HL-60 (cell line): ENCODE results near the gene FBXO33.

Source experiments
- DNase-seq, 2 experiments: peaks; one replicate each; pipeline ENCODE4 v3.0.0-alpha.2; 2010 to 2020; ENCODE audit warnings: low read depth in 1 of 2, low spot score in 1 of 2
- H3K27ac ChIP-seq: fragments of 250-450 bp; sonication (Bioruptor Pico); replicated peaks from 2 replicates; pipeline ENCODE4 v1.5.1; 2020; ENCODE audit warnings: mild to moderate bottlenecking, moderate library complexity
- H3K27me3 ChIP-seq: fragments of 250-450 bp; sonication (Bioruptor Pico); 2 replicates; pipeline ENCODE4 v1.5.1; 2021; ENCODE audit warnings: mild to moderate bottlenecking, moderate library complexity; ENCODE audit not compliant: insufficient read depth, poor library complexity, severe bottlenecking
- H3K4me3 ChIP-seq: replicated peaks from 2 replicates; pipeline ENCODE4 v1.5.1; 2011; ENCODE audit warnings: mild to moderate bottlenecking, control low read depth, low read length; ENCODE audit not compliant: insufficient read depth
- GABPA ChIP-seq: IDR thresholded peaks from 2 replicates; pipeline ENCODE4 v1.6.1; 2012; ENCODE audit warnings: low read depth
- POLR2AphosphoS5 ChIP-seq: IDR thresholded peaks from 2 replicates; pipeline ENCODE4 v1.6.1; 2012; ENCODE audit warnings: low read depth
- SPI1 ChIP-seq: IDR thresholded peaks from 2 replicates; pipeline ENCODE4 v1.6.1; 2012; ENCODE audit warnings: low read depth, mild to moderate bottlenecking, borderline replicate concordance
- TF ChIP-seq, protein P1 (sequence below): IDR thresholded peaks from 2 replicates; pipeline ENCODE4 v1.6.1; 2012; ENCODE audit warnings: low read depth; ENCODE audit not compliant: insufficient replicate concordance
- TF ChIP-seq, protein P2 (sequence below): IDR thresholded peaks from one replicate; pipeline ENCODE4 v1.5.1; 2011; ENCODE audit warnings: low read length, control low read depth, inconsistent platforms; ENCODE audit not compliant: insufficient read depth

FBXO33 gene

DNA sequence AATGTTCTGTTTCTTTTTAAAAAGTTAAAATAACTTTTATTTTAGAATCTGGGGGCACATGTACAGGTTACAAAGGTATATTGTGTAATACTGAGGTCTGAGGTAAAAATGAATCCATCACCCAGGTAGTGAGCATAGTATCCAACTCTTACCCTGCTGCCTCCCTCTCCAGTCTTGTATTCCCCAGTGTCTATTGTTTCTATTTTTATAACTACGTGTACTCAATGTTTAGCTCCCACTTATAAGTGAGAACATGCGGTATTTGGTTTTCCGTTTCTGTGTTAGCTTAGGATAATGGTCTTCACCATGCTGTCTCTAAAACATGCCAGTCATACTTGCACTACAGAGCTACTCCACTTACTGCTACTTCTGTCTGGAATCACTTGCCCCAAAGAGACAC lies 8.4 kb downstream of the FBXO33 start:
- TF ChIP-seq, protein P1, sequence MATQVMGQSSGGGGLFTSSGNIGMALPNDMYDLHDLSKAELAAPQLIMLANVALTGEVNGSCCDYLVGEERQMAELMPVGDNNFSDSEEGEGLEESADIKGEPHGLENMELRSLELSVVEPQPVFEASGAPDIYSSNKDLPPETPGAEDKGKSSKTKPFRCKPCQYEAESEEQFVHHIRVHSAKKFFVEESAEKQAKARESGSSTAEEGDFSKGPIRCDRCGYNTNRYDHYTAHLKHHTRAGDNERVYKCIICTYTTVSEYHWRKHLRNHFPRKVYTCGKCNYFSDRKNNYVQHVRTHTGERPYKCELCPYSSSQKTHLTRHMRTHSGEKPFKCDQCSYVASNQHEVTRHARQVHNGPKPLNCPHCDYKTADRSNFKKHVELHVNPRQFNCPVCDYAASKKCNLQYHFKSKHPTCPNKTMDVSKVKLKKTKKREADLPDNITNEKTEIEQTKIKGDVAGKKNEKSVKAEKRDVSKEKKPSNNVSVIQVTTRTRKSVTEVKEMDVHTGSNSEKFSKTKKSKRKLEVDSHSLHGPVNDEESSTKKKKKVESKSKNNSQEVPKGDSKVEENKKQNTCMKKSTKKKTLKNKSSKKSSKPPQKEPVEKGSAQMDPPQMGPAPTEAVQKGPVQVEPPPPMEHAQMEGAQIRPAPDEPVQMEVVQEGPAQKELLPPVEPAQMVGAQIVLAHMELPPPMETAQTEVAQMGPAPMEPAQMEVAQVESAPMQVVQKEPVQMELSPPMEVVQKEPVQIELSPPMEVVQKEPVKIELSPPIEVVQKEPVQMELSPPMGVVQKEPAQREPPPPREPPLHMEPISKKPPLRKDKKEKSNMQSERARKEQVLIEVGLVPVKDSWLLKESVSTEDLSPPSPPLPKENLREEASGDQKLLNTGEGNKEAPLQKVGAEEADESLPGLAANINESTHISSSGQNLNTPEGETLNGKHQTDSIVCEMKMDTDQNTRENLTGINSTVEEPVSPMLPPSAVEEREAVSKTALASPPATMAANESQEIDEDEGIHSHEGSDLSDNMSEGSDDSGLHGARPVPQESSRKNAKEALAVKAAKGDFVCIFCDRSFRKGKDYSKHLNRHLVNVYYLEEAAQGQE, result no peak
- TF ChIP-seq POLR2AphosphoS5, result no peak
- TF ChIP-seq, protein P2, sequence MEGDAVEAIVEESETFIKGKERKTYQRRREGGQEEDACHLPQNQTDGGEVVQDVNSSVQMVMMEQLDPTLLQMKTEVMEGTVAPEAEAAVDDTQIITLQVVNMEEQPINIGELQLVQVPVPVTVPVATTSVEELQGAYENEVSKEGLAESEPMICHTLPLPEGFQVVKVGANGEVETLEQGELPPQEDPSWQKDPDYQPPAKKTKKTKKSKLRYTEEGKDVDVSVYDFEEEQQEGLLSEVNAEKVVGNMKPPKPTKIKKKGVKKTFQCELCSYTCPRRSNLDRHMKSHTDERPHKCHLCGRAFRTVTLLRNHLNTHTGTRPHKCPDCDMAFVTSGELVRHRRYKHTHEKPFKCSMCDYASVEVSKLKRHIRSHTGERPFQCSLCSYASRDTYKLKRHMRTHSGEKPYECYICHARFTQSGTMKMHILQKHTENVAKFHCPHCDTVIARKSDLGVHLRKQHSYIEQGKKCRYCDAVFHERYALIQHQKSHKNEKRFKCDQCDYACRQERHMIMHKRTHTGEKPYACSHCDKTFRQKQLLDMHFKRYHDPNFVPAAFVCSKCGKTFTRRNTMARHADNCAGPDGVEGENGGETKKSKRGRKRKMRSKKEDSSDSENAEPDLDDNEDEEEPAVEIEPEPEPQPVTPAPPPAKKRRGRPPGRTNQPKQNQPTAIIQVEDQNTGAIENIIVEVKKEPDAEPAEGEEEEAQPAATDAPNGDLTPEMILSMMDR, result no peak
- no peak for TF ChIP-seq GABPA
- TF ChIP-seq SPI1, result no peak
- Histone ChIP-seq H3K27me3 (no peaks in the 10 kb centered on the region), H3K4me3 (no peak overlapping the region), H3K27ac (no peak overlapping the region)
- DNase-seq, result no peak

DNA sequence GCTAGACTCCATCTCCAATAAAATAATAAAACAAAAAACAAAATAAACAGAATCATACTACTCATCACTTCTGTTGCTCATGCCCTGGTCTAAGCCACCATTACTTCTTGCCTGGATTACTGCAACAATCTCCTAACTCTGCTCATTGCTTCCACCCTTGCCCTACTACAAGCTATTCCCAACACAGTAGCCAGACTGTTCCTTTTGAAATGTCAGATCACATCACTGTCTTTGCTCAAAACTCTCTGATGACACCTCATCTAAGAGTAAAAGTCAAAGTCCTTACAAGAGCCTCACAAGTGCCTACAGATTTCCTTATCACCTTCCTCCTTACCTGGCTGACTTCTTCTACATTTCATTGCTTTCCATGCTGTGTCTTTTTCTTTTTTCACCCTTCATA lies 10.0 kb downstream of the FBXO33 start:
- no peak for DNase-seq
- H3K27ac ChIP-seq, result no peak overlapping the region
- TF ChIP-seq GABPA, result no peak
- no peak for TF ChIP-seq SPI1
- no peak for TF ChIP-seq POLR2AphosphoS5
- TF ChIP-seq, protein P1, result no peak
- TF ChIP-seq, protein P2, result no peak
- no peaks in the 10 kb centered on the region for H3K27me3 ChIP-seq
- H3K4me3 ChIP-seq, result no peak overlapping the region

DNA sequence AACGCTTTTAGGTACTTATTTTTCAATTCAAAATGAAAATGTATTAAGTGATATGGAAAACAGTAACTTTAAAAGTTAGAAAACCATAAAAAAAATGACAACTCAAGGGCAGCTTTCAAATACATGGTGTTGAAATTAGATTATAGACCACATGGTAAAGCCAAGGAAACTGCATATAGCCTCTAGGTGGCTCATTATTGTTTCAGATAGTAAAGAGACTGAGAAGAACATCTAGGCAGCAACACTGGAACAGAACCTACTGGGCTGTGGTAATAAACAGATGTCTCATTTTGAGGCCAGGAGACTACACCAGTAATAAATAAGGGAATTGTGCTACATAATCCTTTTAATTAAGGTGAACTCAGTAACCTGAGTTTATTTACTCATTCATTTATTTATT lies 13.0 kb downstream of the FBXO33 start:
- Histone ChIP-seq H3K4me3 (no peak overlapping the region), H3K27me3 (no peaks in the 10 kb centered on the region), H3K27ac (no peak overlapping the region)
- TF ChIP-seq SPI1 (no peak), GABPA (no peak), POLR2AphosphoS5 (no peak)
- TF ChIP-seq, protein P1, result no peak
- TF ChIP-seq, protein P2, result no peak
- no peak for DNase-seq
